D721Med (cell line): Measurements from ENCODE around the gene CNP.

Source experiments
- DNase-seq: peaks from one replicate; pipeline ENCODE4 v3.0.0; 2011; ENCODE audit warnings: low spot score; ENCODE audit not compliant: insufficient read length
- FAIRE-seq: peaks from 2 replicates; lab custom pipeline; 2011; peaks lifted over from hg19 to GRCh38; lab: Jason Lieb, UNC
- TF ChIP-seq, protein P1 (sequence below): IDR thresholded peaks from 2 replicates; pipeline ENCODE4 v1.5.1; 2012; ENCODE audit warnings: mild to moderate bottlenecking, control low read depth; ENCODE audit not compliant: insufficient read depth; ENCODE audit errors: missing control alignments

Gene CNP

GRCh38 chr17:41974658-41975057 is 8.1 kb downstream of the CNP start:
- FAIRE-seq (no peak), DNase-seq (no peak)
- TF ChIP-seq, protein P1, sequence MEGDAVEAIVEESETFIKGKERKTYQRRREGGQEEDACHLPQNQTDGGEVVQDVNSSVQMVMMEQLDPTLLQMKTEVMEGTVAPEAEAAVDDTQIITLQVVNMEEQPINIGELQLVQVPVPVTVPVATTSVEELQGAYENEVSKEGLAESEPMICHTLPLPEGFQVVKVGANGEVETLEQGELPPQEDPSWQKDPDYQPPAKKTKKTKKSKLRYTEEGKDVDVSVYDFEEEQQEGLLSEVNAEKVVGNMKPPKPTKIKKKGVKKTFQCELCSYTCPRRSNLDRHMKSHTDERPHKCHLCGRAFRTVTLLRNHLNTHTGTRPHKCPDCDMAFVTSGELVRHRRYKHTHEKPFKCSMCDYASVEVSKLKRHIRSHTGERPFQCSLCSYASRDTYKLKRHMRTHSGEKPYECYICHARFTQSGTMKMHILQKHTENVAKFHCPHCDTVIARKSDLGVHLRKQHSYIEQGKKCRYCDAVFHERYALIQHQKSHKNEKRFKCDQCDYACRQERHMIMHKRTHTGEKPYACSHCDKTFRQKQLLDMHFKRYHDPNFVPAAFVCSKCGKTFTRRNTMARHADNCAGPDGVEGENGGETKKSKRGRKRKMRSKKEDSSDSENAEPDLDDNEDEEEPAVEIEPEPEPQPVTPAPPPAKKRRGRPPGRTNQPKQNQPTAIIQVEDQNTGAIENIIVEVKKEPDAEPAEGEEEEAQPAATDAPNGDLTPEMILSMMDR, result no peak

DNA sequence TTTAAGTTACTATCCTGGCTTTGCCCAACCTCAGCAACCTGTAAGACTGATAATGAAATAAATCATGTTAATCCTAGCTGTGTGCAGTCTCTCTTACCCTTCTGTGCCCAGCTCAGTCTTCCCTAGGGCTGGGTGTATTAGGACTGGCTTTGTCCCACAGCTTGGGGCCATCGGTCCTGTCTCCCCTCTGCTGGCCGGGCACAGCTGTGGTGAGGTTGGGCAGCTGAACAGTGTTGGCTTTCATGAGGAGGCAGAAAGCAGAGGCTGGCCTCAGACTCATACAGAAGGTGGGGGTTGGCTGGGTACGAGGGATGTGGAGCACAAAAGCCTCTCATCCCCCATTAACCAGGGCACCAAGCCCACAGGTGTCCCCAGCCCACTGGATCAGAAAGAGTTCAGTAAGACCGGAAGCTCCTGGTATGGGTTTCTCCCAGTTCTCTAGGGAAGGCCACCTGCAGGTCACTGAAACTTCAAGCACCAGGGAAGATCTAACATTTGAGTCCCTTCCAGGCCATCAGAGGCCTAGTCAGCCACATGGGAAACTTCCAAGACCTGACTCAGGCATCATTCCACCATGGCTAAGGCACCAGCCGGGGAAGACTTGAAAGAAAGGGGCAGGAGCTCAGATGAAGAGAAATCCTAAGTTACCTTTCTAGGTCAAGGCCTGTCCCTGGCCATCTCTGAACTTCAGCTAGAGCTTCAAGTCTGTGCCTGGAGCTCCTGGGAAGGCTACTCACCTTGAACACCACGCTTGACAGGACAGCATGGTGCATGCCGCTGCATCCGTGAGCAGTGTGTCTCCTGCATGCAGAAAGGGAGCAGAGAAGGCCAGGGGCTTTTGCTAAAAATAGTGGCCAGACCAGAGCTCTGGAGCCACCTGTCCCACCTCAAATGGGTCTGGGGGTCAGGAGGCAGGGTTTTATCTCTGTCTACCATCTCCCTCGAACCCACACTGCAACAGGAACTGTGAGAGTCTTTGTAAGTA is 8.8 kb downstream of the CNP start:
- TF ChIP-seq, protein P1, result no peak
- DNase-seq, result no peak
- FAIRE-seq, result no peak

- FAIRE-seq, result no peak
- no peak for DNase-seq
Measured at GRCh38 chr17:41976142-41976768, 9.7 kb downstream of the CNP start.

DNA sequence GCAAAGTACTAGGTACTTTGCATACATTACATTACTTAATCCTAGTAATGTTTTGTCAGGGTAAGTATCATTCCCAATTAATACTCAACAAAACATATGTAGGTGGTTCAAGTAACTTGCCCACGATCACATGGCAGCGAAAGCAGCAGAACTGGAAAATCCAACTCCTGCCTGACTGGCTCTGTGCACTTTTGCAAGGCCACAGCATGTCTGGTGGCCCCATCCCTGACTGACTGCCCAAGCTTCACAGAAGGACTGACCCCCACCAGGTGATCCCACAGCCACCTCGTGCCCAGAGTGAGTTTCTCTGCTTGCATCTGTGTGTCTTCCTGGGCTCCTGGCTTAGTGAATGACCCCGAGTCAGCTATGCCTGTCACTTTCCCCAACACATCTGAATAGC is 11.4 kb downstream of the CNP start:
- TF ChIP-seq, protein P1, result no peak
- no peak for DNase-seq
- no peak for FAIRE-seq

More at GRCh38 chr17:41976142-41976768, 9.7 kb downstream of the CNP start:
- TF ChIP-seq, protein P1, result no peak

- DNase-seq (no peak), FAIRE-seq (no peak)
- TF ChIP-seq, protein P1, result no peak
Measured at GRCh38 chr17:41982026-41982760, 15.6 kb downstream of the CNP start.

DNA sequence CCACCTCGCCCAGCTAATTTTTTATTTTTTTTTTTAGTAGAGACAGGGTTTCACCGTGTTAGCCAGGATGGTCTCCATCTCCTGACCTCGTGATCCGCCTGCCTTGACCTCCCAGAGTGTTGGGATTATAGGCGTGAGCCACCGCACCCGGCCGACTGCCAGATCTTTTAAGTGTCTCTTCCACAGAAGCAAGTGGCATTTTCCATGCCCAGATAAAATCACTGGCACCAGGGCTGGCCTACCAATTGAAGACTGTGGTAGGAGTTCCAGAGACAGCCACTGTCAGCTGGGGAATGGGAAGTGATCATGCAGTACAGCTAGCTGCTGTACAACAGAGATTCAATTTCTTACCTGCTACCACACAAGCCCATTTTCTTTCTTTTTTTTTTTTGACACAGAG is 17.9 kb downstream of the CNP start:
- FAIRE-seq (no peak), DNase-seq (no peak)
- TF ChIP-seq, protein P1, result no peak
